ENCODE results near the gene B3GNT4.
"Not testable (repeated sequence)": the region's sequence is repeated elsewhere in the genome, so short reads cannot be mapped to it uniquely, and the experiment has no call there.

B3GNT4 gene

DNA sequence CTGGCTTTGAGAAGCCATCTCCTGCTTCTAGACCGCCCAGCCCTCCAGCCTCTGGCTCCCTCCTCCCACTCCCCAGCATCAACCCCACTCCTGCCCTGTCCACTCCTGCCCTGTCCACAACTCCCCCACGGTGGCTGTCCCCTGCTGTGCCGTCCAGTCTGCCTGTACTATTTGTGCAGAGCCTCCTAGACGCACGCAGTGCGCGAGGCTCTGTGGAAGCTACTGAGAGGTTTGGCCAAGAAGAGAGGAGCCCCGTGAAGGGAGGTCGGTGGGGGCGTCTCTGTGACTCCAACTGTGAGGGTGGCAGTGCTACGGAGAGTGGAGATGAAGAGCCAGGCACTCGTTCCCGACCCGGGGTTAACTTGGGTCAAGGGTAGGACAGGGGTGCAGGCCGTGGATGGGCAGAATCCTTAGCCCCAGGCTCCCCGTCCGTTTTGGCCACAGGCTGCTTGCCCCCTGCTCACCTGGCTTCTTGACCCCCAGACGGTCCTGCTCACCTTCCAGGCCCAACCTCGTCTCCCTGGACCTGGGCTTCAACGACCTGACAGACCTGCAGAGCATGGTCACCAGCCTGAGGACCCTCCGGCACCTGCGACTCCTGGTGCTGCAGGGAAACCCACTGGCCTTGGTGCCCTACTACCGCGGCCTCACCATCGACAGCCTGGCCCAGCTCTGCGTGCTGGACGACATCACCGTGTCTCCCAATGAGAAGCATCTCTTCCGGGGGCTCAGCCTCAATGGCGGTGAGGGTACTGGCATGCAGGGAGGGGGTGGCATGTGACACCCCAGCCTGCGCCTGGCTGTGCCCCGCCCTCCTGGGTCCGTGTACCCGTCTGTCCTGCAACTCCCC is 13.7 kb upstream of the B3GNT4 start:
- DNase-seq: no peak

DNA sequence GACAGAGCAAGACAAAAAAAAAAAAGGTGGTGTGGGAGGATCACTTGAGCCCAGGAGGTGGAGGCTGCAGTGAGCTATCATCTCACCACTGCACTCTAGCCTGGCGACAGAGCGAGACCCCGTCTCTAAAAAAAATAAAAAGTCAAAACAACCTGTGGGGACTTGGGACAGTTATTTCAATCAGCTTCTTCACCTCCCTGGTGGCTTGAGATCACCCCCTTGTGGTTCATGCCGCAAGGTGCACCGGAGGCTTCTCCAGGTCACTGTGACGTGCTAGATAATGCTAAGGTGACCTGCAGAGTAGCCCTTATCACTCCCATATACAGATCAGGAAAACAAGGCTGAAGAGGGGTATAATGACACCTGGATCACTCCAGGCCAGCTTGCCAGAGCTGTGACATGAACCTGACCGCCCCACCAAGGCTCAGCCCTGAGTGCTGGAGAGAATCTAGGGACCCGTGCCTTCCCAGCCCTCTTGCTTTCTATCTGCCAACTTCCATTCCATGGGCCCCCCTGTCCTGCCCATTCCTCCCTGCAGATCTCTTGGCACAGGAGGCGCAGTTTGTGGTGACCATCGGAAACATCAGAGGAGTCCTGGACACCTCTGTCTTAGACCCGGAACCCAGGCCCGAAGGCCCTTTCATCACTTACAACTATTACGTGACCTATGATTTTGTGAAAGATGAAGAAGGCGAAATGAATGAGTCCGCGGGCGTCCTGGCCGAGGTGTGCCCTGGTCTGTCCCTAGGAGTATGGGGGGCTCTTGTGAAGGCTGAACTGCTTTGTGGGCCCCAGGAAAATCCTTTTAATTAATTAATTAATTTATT is 12.5 kb upstream of the B3GNT4 start:
- peak in 1 of 2 donors; percentile 49 for DNase-seq

DNA sequence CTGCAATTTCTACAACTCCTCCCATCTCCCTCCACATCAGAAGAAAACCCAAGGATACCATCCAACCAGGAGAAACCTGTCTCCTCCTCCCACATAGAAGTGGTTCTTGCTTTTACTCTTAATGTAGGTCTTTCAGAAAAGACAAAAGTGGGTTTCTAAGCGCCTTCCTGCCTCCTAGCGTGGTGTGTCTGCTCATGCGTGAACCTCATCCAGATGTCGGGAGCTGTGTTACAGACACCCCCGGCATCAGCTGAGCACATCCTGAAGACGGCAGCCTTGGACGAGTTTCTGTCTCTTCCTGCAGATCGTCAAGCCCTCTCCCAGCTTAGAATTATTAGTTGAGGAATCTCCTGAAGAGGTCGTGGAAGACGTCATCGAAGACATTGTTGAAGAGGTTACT is 11.1 kb upstream of the B3GNT4 start:
- DNase-seq: no peak

DNA sequence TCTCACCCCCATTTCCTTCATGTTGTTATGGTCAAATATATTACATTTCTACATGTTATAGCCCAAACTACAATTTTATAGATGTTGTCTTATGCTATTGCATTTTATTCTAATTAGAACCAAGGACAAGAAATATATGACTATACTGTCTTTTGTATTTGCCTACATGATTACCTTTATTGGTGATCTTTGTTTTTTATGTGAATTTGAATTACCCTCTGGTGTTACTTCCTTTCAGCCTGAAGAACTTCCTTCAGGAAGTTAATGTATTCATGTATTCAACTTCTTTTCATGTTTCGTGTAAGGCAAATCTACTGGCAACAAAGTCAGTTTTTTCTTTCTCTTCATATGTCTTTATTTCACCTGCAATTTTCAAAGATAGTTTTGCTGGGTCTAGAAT is 8.7 kb upstream of the B3GNT4 start:
- DNase-seq: no peak

DNA sequence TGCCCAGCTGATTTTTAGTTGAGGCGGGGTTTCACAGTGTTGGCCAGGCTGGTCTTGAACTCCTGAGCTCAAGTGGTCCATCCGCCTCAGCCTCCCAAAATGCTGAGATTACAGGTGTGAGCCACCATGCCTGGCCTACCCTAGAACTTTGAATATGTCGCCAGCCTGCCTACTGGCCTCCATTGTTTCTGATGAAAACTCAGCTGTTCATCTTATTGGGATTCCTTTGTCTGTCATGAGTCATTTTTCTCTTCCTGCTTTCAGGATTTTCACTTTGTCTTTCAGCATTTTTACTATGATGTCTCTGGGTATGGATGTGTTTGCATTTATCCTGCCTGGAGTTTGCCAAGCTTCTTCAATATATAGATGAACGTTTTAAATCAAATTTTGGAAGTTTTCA is 8.1 kb upstream of the B3GNT4 start:
- DNase-seq: no peak

DNA sequence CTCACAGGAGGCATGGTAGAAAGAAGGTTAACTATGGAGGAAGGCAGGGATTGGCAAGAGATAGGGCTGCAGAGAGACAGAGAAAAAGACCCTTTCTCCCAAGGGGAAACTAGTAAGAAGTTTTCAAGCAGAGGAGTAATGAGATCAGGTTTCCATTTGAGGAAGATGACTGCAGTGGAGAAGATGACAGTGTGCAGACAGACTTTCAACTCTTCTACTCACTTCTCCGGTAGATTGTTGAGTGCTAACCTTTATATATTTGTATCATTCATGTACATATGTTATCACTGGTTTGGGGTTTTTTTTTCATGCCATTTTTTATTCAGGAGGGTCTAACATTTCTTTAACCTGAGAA is 5.9 kb upstream of the B3GNT4 start:
- no peak for DNase-seq

DNA sequence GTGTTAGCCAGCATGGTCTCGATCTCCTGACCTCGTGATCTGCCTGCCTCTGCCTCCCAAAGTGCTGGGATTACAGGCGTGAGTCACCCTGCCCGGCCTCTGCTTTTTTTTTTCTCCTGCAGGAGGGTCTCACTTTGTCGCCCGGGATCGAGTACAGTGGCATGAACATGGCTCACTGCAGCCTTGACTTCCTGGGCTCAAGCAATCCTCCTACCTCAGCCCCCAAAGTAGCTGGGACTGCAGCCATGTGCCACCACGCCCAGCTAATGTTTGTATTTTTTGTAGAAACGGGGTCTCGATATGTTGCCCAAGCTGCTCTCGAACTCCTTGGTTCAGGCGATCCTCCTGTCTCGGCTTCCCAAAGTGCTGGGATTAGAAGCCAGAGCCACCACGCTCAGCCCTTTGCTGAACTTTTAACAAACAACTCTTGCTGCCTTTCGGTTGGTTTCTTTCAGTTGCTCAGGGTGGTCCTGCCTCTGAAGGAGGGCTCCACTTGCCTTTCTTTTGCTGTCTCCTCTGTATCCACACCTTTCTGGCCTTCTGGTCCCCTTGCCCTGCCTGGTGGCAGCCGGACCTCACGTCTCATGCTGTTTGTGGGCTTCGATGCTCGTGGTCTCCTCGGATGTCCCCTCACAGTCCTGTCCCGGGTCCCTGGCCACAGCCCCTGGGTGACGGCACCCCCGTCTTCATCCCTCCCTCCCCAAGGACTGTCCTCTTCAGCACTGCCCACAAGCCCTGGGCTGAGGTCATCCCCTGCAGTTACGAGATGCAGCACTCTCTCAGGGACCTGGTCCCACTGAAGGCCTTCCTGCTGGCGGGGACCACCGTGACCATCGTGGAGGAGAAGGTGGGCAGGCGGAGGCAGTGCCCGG is 3.8 kb upstream of the B3GNT4 start:
- no peak for DNase-seq

DNA sequence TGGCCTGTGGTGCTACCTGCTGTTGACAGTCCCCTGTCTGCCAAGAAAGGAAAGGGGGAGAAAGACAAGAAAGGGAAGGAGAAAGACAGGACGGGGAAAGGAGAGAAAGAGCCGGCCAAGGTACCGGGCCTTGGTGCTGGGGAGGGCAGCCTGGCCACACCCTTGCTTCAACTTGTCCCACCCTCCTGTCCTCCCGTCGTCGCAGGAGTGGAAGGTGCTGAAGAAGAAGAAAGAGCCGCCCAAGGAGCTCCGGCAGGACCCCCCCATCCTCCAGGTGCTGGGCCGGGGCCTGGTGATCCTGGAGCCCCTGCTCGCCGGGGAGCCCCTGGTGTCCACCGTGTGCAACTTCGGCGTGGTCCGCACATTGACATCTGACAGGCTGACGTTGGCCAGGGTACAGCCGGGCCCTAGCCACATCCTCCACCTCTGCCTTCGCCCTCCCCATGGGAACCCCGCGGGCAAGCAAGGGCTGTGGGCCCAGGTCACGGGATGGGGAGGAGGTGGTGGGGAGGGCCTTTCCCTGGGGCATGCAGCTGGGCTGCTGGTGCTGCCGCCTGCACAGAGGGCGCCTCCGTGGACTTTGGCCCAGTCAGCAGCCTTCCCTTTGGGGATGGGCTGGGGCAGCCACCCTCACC is 2.9 kb upstream of the B3GNT4 start:
- no peak for DNase-seq

DNA sequence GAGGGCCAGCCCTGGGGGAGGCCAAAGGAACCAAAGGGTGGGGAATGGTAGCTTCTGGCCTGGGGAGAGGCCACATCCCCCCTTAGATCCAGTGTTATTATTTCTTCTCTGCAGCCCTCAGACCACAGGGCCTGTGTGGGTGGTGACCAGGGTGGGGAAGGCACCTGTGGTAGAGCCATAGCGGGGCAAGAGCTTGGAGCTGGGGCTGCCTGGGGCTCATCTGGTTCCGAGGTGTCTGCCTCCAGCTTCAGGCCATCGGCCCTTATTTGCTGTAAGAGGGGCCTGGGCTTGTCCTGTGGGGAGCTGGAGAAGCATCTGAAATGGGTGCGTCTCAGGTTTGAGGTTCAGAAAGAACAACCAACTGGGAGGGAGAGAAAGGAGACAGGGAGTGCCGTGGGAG is 2.1 kb upstream of the B3GNT4 start:
- no peak for DNase-seq

DNA sequence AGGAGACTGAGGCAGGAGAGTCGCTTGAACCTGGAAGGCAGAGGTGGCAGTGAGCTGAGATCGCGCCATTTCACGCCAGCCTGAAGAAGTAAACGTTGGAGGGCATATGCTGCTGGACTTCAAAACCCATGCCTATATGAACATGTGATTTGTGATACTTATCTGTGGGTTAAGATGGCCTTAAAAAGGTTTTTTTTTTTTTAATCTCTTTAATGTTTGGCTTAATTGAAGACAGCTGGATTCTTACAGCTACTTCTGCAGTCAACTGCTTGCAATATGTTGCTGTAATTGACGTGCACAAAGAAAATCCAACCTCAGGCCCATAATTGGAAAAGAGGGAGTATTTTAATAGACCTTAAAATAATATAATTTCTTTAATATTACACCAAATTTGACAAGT is 1.5 kb upstream of the B3GNT4 start:
- DNase-seq: no peak

DNA sequence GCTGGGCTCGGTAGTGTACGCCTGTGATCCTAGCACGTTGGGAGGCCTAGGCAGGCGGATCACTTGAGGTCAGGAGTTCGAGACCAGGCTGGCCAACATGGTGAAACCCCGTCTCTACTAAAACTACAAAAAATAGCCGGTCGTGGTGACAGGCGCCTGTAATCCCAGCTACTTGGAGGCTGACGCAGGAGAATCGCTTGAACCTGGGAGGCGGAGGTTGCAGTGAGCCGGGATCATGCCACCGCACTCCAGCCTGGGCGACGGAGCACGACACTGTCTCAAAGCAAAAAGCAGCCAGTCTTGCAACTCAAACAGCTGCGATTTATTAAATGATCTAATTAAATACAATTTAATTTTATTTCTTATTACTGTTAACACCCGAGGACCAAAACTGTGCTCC is 698 bp upstream of the B3GNT4 start:
- not testable (repeated sequence) for DNase-seq

DNA sequence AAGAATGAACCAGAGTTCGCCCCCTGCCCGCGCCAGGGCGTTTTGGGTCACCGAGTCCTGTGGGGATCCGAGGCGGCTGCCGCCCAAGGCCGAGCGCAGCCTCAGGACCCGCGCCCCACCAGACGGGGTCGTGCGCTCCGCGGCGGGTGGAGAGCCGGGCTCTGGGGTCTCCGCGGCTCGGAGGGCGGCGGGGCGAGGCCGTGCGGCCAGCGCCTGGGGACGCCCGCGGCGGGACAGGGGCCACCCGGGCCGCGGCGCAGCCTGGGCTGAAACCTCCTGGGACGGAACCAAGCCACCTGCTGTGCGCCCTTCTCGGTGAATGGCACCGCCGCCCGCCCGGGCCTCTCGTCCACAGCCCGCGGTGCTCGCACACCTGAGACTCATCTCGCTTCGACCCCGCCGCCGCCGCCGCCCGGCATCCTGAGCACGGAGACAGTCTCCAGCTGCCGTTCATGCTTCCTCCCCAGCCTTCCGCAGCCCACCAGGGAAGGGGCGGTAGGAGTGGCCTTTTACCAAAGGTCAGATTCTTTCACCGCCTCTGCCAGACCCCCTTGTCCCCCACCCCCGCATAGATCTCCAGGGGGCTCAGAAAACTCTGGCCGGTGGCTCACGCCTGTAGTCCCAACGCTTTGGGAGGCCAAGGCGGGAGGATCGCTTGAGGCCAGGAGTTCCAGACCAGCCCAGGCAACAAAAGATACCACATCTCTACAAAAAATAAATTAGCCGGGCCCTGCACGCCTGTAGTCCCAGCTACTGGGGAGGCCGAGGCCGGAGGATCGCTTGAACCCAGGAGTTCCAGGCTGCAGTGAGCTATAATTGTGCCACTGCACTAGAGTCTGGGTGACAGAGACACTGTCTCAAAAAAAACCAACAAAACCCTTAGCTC is 901 bp downstream of the B3GNT4 start:
- no peak for DNase-seq

DNA sequence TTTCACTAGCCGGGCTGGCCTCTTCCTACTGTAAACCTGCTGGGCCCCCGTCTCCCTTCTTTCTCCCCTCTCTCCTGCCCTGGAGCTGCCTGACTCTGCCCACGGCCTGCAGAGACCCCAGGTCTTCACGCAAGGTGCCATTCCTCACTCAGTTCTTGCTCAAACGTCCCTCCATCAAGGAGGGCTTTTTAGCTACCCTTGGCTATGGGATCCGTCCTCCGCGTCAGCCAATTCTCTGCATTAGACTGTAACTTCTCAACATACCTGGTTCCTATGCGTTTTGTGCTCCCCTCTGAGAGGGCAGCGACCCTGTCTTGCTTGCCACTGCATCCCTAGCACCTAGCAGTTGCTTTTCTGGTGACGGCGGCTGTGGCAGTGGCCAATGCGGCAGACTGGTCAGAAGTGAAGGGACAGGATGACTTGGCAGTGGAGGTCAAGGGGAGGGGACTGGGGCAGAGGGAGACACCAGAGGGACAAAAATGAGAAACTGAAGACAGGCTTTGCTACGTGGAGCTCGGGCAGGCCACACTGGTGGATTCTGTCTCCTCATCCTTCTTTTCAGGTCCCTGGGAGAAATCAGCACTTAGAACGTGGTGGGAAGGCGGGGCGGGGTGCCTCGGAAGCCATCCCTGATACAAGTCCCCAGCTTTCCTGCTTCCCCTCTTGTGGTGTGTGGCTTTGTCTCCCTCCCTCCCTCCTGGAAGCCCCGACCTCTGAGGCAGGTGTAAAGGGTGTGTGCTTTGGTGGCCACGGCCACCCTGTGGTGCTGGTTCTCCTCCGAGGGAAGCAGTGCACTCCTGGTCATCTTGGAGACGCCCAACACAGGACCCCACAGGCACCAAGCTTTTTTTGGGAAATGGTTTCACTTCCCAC is 1.8 kb downstream of the B3GNT4 start:
- DNase-seq: no peak

DNA sequence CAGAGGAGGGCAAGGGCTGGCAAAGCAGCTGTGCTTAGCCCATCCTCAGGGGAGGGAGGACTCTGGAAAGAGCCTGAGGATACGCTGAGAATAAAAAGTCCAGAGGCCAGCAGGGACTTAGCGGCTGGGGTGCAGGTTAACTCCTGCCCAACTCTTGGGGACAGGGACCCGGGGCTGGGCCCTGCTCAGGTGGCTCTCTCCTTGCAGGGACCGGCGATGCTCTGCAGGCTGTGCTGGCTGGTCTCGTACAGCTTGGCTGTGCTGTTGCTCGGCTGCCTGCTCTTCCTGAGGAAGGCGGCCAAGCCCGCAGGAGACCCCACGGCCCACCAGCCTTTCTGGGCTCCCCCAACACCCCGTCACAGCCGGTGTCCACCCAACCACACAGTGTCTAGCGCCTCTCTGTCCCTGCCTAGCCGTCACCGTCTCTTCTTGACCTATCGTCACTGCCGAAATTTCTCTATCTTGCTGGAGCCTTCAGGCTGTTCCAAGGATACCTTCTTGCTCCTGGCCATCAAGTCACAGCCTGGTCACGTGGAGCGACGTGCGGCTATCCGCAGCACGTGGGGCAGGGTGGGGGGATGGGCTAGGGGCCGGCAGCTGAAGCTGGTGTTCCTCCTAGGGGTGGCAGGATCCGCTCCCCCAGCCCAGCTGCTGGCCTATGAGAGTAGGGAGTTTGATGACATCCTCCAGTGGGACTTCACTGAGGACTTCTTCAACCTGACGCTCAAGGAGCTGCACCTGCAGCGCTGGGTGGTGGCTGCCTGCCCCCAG is 2.8 kb downstream of the B3GNT4 start:
- no peak for DNase-seq

DNA sequence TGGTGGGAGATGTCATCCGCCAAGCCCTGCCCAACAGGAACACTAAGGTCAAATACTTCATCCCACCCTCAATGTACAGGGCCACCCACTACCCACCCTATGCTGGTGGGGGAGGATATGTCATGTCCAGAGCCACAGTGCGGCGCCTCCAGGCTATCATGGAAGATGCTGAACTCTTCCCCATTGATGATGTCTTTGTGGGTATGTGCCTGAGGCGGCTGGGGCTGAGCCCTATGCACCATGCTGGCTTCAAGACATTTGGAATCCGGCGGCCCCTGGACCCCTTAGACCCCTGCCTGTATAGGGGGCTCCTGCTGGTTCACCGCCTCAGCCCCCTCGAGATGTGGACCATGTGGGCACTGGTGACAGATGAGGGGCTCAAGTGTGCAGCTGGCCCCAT is 3.5 kb downstream of the B3GNT4 start:
- no peak for DNase-seq

DNA sequence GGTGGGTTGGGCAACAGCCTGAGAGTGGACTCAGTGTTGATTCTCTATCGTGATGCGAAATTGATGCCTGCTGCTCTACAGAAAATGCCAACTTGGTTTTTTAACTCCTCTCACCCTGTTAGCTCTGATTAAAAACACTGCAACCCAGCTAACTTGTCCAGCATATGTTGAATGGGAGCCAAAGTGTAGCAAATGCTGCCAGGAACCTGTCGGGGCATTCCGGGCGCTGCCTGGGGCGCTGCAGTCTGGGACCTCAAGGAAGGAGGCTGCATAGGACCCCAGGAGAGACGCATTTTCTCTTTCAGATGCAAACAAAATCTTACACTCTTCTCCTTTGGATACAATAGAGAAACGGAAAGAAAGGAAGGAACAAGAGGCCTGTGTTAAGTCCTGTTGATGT is 3.9 kb downstream of the B3GNT4 start:
- no peak for DNase-seq

DNA sequence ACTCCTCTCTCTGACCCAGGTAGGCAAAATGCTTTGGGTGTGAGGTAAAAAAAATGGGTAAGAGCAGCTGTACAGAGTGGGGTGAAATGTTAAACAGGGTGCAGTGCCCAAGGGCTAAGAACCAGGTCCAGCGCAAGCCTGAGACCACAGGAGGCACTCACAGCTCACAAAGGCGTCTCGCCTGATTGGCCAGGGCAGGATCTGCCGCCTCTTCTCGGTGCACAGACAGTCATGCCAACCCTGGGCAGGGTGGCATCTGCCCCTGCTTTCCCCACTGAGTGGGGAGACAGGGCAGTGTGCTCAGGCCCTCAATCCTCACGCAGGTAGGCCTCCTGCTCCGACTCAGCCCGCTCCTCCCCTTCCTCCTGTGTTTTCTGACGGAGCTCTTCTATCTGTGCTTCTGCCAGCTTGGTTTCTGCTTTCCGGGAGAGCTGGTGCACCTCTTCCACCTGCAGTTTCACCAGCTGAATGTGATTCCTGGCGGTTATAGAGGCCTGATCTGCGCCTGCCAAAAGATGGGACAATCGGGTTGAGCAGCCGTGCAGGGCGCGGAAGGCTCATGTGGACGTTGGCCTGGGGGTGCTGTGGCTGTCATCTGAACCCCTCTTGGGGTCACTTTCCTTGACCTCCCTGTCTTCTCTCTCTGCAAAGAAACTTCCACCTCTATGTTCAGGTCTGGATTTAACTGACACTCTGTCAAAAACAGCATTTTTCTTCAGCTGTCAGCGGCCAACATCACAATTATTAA is 4.7 kb downstream of the B3GNT4 start:
- no peak for DNase-seq

DNA sequence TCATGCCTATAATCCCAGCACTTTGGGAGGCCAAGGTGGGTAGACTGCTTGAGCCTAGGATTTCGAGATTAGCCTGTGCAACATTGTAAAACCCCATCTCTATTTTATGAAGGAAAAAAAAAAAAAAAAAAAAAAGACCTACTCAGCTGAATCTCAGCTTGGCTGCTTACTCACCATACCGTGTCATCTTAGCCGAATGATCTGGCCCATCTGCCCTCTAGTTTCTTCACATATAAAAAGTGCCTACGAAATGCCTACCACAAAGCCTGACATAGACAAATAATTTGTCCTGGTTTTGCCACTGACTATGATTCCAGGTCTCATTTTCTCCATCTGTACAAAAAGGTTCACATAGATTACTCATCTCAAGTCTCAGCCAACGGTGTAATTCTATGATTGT is 12.3 kb downstream of the B3GNT4 start:
- no peak for DNase-seq

DNA sequence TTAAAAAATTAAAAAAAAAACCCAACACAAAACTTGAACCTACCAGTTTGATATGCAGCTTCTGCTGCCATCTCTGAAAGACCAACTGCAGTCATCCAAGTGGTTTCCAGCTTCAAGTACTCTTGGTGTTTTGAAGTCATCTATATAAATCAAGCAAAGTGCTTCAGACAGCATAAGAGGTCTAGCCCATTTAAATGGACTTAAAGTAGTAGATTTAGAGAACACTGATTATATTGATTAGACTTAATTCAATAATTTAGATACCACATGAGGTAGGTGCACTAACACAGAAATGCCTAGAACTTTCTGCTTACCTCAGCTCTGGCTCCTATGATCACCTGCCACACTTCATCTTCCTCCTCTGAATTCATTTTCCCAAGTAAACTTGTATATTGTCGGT is 12.9 kb downstream of the B3GNT4 start:
- DNase-seq: no peak

Data from bone marrow (tissue), 2 donors.